Transverse colon (tissue), 4 donors: ENCODE measurements around the gene NUCB1. TPM values are rescaled to one million over a fixed set of nuclear protein-coding genes. Genes with fewer than 3 reads are reported as not detected.
"Not testable (repeated sequence)": the region's sequence is repeated elsewhere in the genome, so short reads cannot be mapped to it uniquely, and the experiment has no call there.

Source experiments
- DNase-seq: peaks from one replicate; pipeline ENCODE4 v3.0.0-alpha.2; 2019
- H3K27ac ChIP-seq, 4 donors: fragments of 200-600 bp; sonication (generic); 2 replicates each; pipeline ENCODE4 v1.5.1; 2016 to 2018; ENCODE audit warnings: inconsistent platforms in 4 of 4
- H3K27me3 ChIP-seq: fragments of 200-600 bp; sonication (generic); 2 replicates; pipeline ENCODE4 v1.5.1; 2017; ENCODE audit warnings: inconsistent platforms
- H3K36me3 ChIP-seq, 4 donors: fragments of 200-600 bp; sonication (generic); 2 replicates each; pipeline ENCODE4 v1.5.1; 2017 to 2019; ENCODE audit warnings: inconsistent platforms in 4 of 4
- H3K4me1 ChIP-seq, 4 donors: fragments of 200-600 bp; sonication (generic); 2 replicates each; pipeline ENCODE4 v1.5.1; 2017 to 2020; ENCODE audit warnings: inconsistent platforms in 4 of 4
- H3K4me3 ChIP-seq, 4 donors: fragments of 200-600 bp; sonication (generic); 1 replicate in 1 of 4; 2 replicates in 3 of 4; pipeline versions ENCODE4 v1.5.1 to v1.6.1; 2017 to 2019; ENCODE audit warnings: inconsistent platforms in 4 of 4
- H3K9me3 ChIP-seq, 2 donors: fragments of 200-600 bp; sonication (generic); 2 replicates each; pipeline ENCODE4 v1.5.1; 2017 to 2019; ENCODE audit warnings: inconsistent platforms in 2 of 2
- CTCF ChIP-seq, 5 experiments: fragments of 200-600 bp in 3 of 5; fragments of 450-650 bp in 2 of 5; sonication (generic) in 3 of 5; IDR thresholded peaks; 1 replicate in 2 of 5; 2 replicates in 3 of 5; pipeline ENCODE4 v1.5.1; 2016 to 2017; ENCODE audit warnings: antibody characterized with exemption in 5 of 5, inconsistent platforms in 3 of 5, mild to moderate bottlenecking in 2 of 5, moderate library complexity in 1 of 5
- EP300 ChIP-seq: sonication (generic); formaldehyde crosslinking; IDR thresholded peaks from one replicate; pipeline ENCODE4 v1.6.1; 2017; ENCODE audit warnings: antibody characterized with exemption, low read depth
- POLR2A ChIP-seq: fragments of 450-650 bp; IDR thresholded peaks from one replicate; pipeline ENCODE4 v1.6.1; 2016; ENCODE audit warnings: antibody characterized with exemption, mild to moderate bottlenecking, moderate library complexity
- POLR2AphosphoS5 ChIP-seq, 3 donors: sonication (generic); formaldehyde crosslinking; IDR thresholded peaks; one replicate each; pipeline ENCODE4 v1.6.1; 2016; ENCODE audit warnings: antibody characterized with exemption in 3 of 3
- WGBS, 2 donors: methylation state at CpG; one replicate each; pipeline ENCODE4 v1.1.5; 2018; ENCODE audit warnings: low coverage in 1 of 2; 5-methylcytosine and 5-hydroxymethylcytosine counted together
- in situ Hi-C, 4 donors: fragments of 200-750 bp; cut with MboI; loops; one replicate each; pipeline versions ENCODE4 v1.15.0 to v1.15.1; 2017; ENCODE audit warnings: low sequenced_read_pairs in 3 of 4, low pct_ligation_motif_present in 1 of 4, low pct_unique_long_range_greater_than_20kb in 1 of 4
- intact Hi-C: fragments of 100-400 bp; cut with DNase I; formaldehyde crosslinking; loops from one replicate; pipeline ENCODE4 v1.15.1; 2023; ENCODE audit warnings: low total_unique reads
- total RNA-seq, 4 donors: library from RNA; depleted of rRNA; stranded (reverse); fragments of >200 nt; gene quantifications; one replicate each; pipeline ENCODE4 v1.1.0, GENCODE V29; 2016

Gene NUCB1
- total RNA-seq, 4 donors from 2014 or later: 135 to 196 (median 174) TPM

- peaks cover 0 to 9% (median 2%) of the 10 kb centered on the region in 4 donors for H3K4me1 ChIP-seq
- peak; percentile 67 for DNase-seq
- no peaks in the 10 kb centered on the region for H3K27me3 ChIP-seq
- intact Hi-C loops: loop anchor here (10.0 kb wide), 1 partner anchor 57 kb away; the partner anchor contains the start of gene FTL
- peaks cover 0 to 59% (median 14%) of the 10 kb centered on the region in 4 donors for H3K36me3 ChIP-seq
- WGBS, 2 donors: 82% methylated on average over 13 of the region's 14 CpGs; no CpG with 5 or more reads in 1 of the 2 donors
- H3K4me3 ChIP-seq: no peak overlapping the region
- in situ Hi-C loops: no loop called here
- peak in 1 of 3 donors; percentile 16 for TF ChIP-seq POLR2AphosphoS5 (IDR thresholded peaks at IDR 0.05)
- no peak for TF ChIP-seq CTCF (IDR thresholded peaks at IDR 0.05)
- no peak for TF ChIP-seq EP300
- no peak for TF ChIP-seq POLR2A
- no peaks in the 10 kb centered on the region for H3K9me3 ChIP-seq
- H3K27ac ChIP-seq: peak overlapping the region; percentile 9 to 43 (median 31)
Observed at GRCh38 chr19:48907671-48908070, 7.6 kb downstream of the NUCB1 start.

- intact Hi-C loops: loop anchor here (10.0 kb wide), 1 partner anchor 55 kb away; the partner anchor contains the start of gene FTL
- H3K9me3 ChIP-seq, H3K27me3 ChIP-seq, H3K4me3 ChIP-seq, DNase-seq, H3K27ac ChIP-seq, in situ Hi-C loops, H3K4me1 ChIP-seq: not testable (repeated sequence)
- H3K36me3 ChIP-seq: peaks cover 0 to 77% (median 18%) of the 10 kb centered on the region in 4 donors
- WGBS, 2 donors: 89% methylated on average over 11 of the region's 11 CpGs; no CpG with 5 or more reads in 1 of the 2 donors
Observed at GRCh38 chr19:48909424-48910077, 9.4 kb downstream of the NUCB1 start.

- H3K9me3 ChIP-seq: no peaks in the 10 kb centered on the region
- intact Hi-C loops: no loop called here
- DNase-seq: no peak
- in situ Hi-C loops: no loop called here
- no peak for TF ChIP-seq CTCF (IDR thresholded peaks at IDR 0.05)
- no peak for TF ChIP-seq EP300
- no peak for TF ChIP-seq POLR2AphosphoS5 (IDR thresholded peaks at IDR 0.05)
- no peak for TF ChIP-seq POLR2A
- 86 to 94% methylated on average over 2 of the region's 2 CpGs for WGBS, 2 donors
- H3K36me3 ChIP-seq: peaks cover 0 to 81% (median 18%) of the 10 kb centered on the region in 4 donors
- peaks cover 0 to 6% (median 0%) of the 10 kb centered on the region in 4 donors for H3K4me1 ChIP-seq
- H3K4me3 ChIP-seq: no peak overlapping the region
- no peak overlapping the region for H3K27ac ChIP-seq
- H3K27me3 ChIP-seq: no peaks in the 10 kb centered on the region
Observed at GRCh38 chr19:48910803-48911202, 10.7 kb downstream of the NUCB1 start.

- Histone ChIP-seq H3K36me3 (peaks cover 0 to 79% (median 18%) of the 10 kb centered on the region in 4 donors), H3K4me3 (no peak overlapping the region), H3K27me3 (no peaks in the 10 kb centered on the region), H3K27ac (no peak overlapping the region), H3K4me1 (no peaks in the 10 kb centered on the region), H3K9me3 (no peaks in the 10 kb centered on the region)
- intact Hi-C loops: no loop called here
- WGBS, 2 donors: 89% methylated on average over 9 of the region's 9 CpGs; no CpG with 5 or more reads in 1 of the 2 donors
- no peak for DNase-seq
- TF ChIP-seq POLR2A (no peak), CTCF (IDR thresholded peaks at IDR 0.05) (no peak), EP300 (no peak)
- in situ Hi-C loops: no loop called here
Observed at GRCh38 chr19:48913114-48913889, 13.2 kb downstream of the NUCB1 start.
